HG02852 (cell line): ENCODE data around the gene POU2AF1.

Source experiments
- ATAC-seq: cut with Tn5 transposase; IDR thresholded peaks from one replicate; pipeline ENCODE4 v1.9.1; 2021; ENCODE audit warnings: mild to moderate bottlenecking, moderate library complexity; ENCODE audit not compliant: unreplicated experiment

POU2AF1 gene

DNA sequence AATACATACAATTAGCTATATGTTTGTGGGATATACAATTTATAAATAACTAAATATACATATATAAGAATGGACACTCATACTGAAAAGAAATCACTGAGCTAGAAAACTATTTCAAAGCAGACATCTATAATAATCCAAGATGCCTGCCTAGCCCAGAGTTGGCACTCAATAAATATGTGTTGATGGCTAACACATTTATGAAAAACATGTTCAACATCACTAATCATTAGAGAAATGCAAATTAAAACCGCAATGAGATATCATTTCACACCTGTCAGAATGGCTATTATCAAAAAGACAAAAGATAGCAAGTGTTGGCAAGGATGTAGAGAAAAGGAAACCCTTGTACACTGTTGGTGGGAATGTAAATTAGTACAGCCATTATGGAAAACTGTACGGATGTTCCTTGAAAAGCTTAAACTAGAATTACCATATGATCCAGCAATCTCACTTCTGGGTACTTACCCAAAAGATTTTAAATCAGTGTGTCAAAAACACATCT, 29.8 kb downstream of the POU2AF1 start:
- no peak for ATAC-seq

DNA sequence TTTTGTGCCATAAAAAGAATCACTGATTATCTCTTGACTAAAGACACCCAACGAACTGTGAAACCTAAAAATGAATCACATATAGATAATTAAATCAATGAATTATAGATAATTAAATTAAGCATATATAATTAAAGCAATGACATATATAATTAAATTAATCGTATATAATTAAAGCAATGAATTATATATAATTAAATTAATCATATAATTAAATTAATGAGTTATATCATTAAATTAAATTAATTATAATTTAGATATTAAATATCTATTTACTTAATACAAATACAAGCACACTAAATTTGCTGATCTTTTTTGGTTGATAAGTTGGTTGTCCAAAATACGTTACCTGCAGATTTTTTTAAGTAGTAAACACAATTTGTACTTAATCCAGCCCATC, 30.9 kb downstream of the POU2AF1 start:
- no peak for ATAC-seq

DNA sequence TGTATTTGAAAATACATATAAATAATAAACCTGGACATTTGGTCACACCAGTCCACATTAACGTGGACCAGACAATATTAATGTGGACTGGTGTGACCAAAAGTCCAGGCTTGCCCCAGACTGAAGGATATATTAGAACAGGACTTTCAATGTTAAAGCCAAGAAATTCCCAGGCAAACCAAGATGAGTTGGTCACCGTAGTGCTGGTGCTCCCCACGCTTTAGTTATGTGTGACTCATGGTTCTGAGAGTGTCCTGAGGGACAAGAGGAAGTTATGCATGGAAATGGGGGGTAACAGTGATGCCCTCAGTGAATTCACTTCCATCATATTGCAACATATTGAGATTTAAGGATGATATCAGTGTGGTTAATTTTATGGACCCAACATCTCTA, 31.4 kb downstream of the POU2AF1 start:
- no peak for ATAC-seq

DNA sequence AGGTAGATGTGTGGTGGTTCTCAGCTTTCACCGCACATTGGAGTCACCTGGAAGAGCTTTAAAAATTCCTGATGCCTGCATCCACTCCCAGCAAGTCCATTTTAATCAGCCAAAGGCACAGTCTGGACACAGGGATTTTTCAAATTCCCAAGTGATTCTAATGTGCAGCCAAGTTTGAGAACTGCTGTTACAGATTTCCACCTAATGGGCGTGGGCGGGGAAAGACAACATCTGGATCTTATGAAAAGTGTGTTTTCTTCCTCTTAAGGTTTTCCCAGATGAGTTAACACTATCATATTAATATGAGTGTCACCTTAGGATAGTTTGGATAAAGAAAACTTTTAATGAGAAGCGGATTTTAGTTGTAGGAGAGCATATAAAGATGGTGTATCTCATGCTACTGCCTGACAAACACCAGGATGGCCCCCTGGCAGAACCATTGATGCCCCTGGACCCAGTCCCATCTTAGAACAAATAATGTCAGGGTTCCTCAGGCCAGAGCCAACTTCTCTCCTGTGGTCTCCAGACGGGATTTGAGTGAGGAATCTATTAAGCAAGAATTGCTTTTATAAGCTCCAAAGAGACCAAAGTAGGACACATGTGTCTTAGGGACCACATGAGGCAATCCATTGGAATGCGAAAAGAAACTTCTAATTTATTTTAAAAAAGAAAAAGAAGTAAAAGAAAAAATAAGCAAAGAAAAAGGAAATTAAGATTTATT, 31.9 kb downstream of the POU2AF1 start:
- no peak for ATAC-seq

DNA sequence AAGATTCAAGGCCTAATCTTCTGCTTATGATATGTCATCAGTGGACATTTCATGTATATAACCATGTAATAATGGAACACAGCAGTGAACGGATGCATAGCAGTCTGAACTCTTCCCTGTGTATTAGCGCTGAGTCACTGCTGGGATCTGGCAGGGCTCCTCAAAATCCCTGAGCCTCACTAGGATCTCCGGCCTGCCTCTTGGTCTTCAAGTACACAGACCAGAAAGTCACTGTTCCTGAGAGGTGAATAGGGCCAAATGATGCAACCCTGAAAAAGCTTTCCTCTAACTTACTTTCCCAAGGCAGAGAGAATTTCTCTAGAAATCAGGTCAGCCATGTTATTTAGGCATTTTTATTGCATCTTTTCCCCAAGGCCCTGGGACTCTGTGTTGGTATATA, 35.0 kb downstream of the POU2AF1 start:
- no peak for ATAC-seq

DNA sequence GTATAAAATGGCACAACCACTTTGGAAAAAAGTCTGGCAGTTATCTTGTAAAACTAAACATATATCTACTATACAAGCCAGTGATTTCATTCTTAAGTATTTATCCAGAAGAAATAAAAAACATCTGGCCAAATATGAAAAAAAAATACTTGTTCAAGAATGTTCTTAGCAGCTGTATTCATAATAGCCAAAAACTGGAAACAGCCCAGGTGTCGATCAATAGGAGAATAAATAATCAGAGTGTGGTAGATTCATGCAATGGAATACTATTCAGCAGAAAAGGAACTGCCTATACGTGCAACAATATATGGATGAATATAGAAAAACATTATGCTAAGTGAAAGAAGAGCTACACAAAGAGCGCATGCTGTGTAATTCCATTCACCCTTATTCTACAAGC, 36.7 kb downstream of the POU2AF1 start:
- no peak for ATAC-seq

DNA sequence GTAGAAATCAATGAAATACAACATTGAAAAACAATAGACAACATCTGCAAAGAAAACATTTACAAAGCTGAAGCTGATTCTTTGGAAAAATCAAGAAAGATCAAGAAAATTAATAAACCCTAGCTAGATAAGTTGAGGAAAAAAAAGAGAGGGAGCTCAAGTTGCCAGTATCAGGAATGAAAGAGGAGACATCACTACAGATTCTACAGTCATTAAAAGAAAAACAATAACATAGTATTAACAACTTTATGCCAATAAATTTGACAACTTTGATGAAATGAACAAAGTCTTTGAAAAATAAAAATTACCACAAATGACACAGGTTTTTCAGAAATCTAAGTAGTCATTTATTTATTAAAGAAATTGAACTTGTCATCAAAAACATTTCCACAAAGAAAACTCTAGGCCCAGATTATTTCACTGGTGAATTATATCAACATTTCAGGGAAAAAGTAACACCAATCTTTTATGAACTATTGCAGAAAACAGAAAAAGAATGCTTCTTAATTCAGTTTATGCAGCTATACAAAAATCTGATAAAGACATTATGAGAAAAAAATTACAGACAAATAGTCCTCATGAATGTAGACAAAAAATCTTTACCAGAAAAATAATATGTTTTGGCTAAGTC, 39.2 kb downstream of the POU2AF1 start:
- ATAC-seq, result no peak

DNA sequence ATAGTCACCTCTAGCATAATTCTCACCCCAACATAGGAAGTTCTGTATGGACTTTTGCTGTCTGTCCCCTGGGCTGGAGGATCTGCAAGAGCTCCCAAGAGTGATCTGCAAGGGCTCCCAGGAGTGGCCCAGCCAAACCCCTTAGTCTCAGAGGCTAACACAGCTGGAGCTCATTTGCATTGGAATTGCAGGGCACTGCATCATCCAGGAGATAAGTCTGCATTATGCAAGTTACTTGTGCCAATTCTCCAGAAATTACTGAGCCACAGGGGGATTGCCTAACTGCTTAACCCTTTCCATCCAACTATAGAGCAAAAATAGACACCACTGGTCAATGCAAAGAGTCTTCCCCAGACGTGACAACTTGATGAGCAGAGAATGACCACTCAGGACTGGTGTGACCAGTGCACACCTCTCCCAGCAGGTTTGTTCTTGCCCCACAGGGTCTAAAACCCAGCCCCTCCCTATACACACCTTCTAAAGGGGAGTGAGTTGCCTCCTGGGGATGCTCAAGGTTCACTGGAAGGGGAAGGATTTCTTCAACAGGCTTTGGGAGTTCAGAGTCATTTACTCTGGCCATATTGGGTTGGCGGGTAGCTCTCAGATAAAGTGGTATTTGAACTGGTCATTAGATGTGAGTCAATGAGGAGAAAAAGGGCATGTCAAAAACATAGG, 42.4 kb downstream of the POU2AF1 start:
- ATAC-seq, result no peak

DNA sequence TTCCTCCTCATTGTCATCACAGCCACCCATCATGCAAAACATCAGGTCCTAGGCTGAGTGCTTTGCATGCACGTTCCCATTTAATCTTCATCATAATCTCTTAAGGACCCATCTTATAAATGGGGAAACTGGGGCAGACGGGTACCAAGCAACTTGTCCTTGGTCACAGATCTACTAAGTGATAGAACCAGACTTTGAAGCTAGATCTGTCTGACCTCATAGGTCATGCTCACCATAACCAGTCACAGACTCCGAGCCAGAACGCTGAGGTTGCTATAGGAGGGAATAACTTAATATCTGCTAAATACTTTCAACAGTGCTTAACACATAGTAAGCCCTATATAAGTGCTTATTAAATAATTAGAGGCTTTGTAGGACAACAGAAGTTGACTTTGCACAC, 43.0 kb downstream of the POU2AF1 start:
- no peak for ATAC-seq

DNA sequence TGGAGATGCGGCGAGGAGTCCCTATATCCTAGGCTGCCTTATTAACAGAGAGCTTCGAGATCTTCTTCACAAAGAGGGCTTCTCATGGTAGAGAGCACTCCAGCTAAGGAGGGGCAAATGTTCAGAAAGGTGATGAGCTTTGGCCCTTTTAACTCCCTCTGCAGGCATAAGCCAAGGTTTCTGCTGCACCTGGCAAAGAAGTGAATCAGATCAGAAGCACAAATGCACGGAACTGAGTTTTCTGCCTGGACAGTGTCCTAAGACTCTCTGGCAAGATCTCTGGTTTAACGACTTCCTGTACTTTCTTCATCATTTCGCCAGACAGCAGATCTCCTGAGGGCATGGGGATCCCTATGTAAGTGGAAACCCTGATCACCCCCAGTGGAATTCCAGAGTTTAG, 43.5 kb downstream of the POU2AF1 start:
- no peak for ATAC-seq

DNA sequence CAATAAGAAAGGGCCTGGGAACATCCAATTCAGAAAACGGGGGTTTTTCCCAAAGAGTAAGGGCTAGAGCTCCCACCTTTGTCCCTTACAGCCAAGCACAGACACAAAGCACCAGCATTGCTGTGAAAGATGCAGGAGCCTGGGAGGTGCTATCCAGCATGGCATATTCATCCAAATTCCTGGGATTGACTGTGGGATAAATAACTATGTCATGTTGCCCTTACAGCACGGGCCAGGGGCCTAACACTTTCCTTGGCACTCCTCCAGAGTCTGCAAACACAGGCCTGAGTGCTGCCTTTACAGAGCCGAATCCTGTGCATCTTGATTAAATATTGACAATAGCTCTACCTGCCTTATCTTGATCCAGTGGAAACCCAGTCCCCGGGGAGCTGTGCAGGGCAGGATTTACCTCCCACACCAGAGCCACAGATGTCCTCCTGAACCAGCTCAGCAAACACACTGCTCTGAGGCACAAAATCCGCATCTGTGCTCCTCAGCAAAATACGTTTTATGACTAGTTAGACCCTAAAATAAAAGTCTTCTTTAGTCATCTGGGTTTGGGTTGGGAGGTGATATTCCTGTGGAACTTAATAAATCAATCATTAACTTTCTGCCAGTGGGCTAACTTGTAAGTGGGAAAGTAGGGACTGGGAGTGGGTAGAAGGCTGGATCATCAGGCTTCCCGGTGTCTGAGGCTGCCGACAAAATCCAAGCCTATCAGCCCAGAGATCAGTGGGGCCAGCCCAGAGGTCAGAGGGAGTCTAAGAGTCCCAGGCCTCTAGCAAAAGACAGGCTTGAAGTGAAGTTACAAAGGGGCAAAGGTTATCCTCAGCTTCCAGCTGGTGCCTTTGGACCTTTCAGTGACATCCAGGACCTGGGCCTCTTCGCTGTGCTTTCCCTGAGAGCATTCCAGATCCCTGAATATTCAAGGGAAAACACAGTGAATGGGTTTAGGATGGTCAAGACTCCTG, 44.3 kb downstream of the POU2AF1 start:
- ATAC-seq, result no peak

DNA sequence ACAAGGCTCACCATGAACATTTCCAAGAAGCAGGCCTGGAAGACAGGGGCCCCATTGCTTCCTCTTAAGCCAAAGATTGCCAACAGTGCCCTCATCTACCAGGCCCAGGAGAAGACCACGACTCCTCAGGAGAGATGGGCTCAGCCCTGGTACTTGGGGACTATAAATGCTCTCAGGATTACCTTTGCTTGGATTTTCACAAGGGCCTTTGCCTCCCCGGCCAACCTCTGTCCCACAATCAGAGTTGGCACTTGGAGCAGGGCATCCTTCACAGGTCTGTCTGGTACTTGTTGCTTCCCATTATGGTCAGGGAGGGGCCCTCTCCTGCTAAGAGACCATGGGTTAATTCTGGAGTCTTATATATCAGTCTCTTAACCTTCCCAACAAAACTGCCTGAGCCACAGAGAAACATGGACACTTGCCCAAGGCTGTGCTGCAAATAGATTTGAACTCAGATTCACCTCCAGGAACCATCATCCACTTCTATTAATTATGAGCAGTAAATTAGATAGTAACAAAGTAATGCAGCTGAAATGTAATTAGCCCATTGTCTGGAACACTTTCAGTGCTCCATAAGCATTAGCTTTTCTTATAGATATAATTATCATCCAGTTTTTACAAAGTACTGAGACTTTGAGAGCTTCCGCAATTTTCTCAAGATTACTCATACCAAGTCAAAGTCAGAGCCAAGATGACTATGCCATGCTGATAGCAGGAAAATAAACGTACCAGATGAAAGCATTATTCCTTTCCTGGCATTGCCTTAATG, 47.2 kb downstream of the POU2AF1 start:
- no peak for ATAC-seq

DNA sequence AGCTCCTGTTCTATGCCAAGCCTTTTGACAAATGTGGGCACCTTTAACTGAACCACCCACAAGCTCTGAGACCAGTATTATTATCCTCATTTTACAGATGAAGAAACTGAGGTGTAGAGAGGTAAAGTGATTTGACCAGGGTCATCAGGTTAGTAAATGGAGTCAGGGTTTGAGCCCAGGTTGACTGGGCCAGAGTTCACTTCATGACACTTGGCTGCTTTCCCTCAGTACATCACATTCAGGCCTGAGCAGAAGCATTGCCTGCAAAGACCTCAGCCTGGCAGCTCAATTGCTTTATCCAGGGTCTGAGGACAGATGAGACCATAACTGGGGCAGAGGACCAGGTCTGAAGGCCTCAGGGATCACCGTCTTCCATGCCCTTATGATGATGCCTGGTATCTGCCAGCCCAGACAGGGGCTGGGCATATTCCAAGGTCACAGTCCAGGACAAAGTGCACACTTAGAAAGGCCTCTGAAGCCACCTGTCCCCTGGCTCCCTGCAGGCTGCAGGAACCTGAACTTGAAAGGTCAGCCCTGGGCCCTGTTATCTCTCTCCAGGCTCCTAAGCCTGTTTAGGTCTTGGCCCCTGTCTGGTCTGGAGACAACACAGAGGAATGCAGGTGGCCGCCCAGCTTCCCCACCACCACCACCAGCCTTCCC, 48.7 kb downstream of the POU2AF1 start:
- ATAC-seq, result no peak

DNA sequence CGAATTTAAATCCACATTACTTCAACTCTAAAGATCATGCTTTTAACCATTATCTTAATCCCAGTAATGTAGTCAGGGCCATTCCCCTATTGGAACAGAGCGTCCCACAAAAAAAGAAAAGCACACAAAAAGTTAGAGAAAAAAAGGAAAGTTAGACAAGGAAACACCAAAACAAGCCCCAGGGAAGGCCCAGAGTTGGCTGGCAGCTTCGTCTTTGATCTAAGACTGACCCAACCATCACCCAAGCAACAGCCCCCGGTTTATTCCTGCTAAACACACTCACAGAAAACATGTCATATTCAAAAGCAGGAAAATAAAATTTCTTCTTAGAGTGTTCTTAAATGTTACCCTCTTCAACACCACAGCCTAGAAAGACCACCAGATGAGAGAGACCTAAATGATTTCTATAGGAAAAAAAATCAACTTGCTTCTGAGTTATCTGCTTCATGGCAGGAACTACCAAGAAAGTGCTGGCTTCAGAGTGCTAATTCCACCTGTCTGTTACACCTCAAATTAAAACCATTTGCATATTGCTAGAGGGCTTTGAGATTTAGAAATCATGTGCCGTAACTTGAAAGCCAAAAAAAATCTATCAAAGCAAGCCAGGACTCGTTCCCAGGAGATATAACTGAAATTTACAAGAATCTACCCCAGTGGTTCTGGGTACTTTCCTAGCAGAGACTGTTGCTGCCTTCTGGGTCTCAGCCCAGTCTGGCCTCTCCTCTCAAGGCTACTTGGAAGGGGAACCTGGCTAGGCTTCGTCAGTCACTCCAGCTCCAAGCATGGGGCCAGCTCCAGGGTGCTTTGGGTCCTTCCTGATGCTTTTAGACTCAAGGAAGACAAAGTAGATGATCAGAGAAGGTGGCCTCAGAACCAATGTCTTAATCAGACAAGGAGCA, 49.5 kb downstream of the POU2AF1 start:
- no peak for ATAC-seq

DNA sequence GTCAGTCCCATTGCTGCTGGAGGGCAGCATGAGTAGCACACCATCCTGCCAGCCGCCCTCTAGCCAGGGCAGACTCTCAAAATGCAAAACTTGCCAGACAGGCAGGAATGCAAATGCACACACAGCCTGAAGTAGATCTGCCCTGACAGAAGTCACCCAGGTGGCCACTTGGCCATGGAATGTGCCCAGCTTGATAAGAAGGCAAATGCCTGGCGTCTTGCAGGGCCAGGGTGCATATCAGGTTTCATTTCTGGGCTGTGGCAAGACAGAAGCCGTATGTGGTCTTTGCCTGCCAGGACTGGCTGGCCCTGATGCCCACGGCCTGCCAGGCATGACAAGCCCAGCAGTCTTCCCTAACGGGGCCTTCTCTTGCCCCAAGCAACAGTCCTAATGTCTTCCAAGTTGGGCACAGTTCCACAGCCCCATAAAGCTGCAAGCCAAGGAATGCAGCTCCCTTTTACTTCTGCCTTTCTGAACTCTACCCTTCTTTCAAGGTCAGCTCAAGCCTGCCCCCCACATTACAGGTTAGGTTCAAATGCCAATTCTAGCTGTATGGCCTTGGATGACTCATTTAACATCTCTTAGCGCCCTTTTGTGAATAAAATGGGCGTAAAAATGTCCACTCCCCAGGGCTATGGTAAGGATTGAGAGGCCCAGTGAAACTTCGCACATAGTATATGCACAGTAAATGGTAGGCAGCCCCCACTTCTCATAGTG, 51.0 kb downstream of the POU2AF1 start:
- ATAC-seq, result no peak

DNA sequence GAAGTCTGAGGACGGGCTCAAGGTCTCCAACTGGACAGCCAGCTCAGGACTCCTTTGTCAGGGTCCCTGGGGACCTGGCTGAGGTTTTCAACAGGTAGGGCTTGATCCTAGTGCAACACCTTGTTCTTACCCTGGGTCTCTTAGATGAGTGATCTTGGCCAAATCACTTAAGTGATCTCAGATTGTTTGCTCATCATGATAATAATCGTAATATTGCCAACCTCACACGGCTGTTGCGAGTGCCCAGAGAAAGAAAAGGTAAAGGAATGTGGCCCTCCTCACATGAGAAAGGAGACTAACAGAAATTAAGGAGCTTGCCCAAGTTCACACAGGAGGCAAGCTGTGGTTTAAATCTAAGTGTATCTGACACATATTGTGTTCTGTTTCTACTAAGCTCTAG, 52.3 kb downstream of the POU2AF1 start:
- ATAC-seq, result no peak

DNA sequence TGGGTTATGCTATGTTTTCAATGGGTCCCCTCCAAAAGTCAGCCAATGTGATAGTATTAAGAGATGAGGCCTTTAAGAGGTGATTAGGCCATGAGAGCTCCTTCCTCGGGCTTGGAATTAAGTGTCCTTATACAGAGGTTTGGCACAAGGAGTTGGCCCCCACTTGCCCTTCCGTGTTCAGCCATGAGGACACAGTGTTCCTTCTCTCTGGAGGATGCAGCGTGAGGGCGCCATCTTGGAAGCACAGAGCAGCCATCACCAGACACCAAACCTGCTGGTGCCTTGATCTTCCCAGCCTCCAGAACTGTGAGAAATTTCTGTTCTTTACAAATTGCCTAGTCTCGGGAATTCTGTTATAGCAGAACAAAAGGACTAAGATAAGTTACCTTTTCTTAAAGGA, 53.8 kb downstream of the POU2AF1 start:
- ATAC-seq, result no peak

DNA sequence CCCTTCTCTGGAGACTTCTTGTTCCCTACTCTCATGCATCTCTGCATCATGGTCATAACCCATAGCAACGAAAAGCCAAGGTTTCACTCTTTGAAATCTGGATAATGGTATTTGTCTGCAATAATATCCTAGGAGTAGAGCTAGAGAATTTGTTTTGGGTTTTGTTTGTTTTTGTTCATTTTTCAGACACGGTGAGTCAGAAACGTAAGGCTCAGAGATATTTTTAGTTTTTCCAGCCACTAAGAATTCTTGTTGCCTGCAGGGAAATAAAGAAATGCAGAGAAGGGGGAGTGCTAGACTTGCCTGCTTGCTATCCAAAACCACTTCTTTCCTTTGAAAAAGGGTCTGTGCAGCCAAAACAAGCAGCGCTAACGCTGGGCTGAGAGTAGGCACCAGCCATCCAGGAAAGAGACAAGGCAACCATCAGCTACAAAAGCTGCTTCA, 54.8 kb downstream of the POU2AF1 start:
- no peak for ATAC-seq
